VCaP (cell line): ENCODE measurements around the gene ZNF446.

ENCODE experiments used
- H3K27ac ChIP-seq: fragments of 450-650 bp; 2 replicates; pipeline ENCODE4 v1.5.1; 2017
- TF ChIP-seq, protein P1 (sequence below): fragments of 450-650 bp; conservative IDR thresholded peaks from 2 replicates; pipeline ENCODE4 v1.5.1; 2017; ENCODE audit warnings: mild to moderate bottlenecking, moderate library complexity

ZNF446 gene

DNA sequence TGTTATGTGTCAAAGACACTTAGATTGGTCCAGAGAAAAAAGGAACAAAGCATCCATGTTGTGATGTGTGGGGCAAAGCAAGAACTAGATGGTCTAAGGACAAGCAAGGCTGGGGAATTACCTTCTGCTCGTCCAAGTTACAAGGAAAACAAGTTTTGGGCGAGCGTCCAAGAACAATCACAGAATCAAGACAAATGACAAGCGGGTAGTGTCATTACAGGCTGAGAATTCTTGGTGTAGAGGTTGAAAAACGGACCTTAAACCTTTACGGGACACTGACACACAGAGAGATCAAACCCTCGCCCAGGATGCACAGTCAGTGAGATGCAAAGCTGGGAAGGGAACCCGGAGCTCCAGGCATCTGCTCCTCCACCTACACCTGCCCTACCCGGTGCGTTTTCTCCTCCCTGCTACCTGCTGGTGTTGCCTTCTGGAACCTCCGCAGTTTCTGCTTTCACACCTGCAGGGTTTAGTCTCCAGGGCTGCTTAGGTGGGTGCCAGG, 25.2 kb upstream of the ZNF446 start:
- TF ChIP-seq, protein P1, sequence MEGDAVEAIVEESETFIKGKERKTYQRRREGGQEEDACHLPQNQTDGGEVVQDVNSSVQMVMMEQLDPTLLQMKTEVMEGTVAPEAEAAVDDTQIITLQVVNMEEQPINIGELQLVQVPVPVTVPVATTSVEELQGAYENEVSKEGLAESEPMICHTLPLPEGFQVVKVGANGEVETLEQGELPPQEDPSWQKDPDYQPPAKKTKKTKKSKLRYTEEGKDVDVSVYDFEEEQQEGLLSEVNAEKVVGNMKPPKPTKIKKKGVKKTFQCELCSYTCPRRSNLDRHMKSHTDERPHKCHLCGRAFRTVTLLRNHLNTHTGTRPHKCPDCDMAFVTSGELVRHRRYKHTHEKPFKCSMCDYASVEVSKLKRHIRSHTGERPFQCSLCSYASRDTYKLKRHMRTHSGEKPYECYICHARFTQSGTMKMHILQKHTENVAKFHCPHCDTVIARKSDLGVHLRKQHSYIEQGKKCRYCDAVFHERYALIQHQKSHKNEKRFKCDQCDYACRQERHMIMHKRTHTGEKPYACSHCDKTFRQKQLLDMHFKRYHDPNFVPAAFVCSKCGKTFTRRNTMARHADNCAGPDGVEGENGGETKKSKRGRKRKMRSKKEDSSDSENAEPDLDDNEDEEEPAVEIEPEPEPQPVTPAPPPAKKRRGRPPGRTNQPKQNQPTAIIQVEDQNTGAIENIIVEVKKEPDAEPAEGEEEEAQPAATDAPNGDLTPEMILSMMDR = no peak
- peak overlapping the region; percentile 72 for H3K27ac ChIP-seq

DNA sequence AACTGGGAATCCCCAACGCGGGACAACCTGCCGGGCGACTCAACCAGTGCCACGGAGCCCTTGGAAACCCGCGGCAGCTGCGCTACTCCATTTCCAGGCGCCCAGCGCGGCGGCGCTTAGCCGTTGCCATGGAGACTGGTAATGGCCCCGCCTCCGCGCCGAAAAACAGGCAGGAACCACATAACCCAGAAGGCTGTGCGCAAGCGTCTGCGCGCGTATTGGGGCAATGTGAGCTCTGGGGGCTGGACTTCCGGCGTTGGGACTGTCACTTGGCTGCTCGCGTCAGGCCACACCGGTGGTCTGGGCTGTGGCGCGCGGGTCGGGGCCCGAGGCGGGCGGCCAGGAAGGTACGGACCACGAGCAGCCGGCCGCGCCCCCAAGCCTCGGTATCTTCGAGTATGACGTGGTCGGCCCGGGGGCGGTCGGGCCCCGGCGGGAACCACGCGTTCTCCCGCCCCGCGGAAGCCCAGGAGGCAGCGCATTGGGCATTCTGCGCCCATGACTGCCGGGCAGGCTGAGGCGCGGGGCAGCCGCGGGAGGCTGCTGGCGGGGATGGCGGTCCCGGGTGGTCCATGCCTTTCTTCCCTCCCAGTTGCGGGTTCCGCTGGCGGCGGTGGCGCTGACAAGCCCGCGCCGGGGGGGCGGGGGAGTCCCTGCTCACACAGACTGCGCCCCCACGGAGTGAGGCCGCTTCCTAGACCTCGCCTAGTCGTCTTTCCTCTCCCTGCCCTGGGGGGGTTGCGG, 24.6 kb upstream of the ZNF446 start, which contains the start of gene ZNF324B:
Gene ZNF324B, plus strand, starts transcription at position 265 of the 744 bp plus-strand sequence. CDS start 2,080 bp downstream, outside the sequence.
- H3K27ac ChIP-seq = peak within 1 kb of the TSS; percentile 72
- TF ChIP-seq, protein P1 = no peak

DNA sequence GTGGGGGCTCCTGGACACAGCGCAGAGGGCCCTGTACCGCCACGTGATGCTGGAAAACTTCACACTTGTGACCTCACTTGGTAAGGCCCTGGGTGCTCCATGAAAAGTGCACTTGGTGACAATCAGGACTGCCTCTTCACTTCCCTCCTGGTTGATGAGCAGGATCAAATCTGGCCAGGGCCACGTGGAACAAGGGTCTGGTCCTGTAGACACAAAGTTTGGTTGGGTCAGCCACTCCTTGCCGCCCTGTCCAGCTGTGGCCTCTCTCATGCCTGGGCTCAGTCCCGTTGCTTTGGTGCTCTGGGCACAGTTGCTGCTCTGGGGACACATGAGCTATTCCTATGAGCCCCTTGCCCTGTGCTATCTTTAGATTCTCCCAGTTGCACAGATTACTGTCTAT, 22.4 kb upstream of the ZNF446 start:
- TF ChIP-seq, protein P1 = no peak
- no peak overlapping the region for H3K27ac ChIP-seq

DNA sequence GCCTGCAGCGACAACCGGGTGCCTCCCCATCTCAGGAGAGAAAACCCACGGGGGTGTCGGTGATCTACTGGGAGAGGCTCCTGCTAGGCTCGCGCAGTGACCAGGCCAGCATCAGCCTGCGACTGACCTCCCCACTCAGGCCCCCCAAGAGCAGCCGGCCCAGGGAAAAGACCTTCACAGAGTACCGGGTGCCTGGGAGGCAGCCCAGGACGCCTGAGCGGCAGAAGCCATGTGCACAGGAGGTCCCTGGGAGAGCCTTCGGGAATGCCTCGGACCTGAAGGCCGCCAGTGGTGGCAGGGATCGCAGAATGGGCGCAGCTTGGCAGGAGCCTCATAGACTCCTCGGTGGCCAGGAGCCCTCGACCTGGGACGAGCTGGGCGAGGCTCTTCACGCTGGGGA, 20.8 kb upstream of the ZNF446 start:
- TF ChIP-seq, protein P1 = no peak
- no peak overlapping the region for H3K27ac ChIP-seq

DNA sequence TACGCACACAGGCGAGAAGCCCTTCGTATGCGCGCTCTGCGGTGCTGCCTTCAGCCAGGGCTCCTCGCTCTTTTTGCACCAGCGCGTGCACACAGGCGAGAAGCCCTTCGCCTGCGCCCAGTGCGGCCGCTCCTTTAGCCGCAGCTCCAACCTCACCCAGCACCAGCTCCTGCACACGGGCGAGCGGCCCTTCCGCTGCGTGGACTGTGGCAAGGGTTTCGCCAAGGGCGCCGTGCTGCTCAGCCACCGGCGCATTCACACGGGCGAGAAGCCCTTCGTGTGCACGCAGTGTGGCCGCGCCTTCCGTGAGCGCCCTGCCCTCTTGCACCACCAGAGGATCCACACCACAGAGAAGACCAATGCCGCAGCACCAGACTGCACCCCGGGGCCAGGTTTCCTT, 20.0 kb upstream of the ZNF446 start:
- TF ChIP-seq, protein P1 = no peak
- no peak overlapping the region for H3K27ac ChIP-seq

DNA sequence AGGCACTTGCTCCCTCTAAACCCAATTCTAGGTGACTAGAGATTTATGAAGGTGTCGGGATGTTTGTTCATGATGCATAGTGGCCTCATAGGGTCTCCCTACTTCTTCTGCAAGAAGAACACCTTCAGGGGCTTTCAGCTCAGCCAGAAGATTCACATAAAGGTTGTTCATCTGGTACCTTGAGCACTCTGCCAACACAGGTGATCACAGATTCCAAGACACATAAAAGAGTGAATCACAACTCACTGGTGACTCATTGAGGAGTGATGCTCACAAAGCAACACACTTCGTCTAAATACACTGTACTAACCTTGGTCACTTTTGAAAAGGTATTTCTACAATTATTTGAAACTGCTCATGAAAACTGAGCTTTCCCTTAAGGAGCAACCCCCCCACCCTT, 16.1 kb upstream of the ZNF446 start:
- TF ChIP-seq, protein P1 = no peak
- H3K27ac ChIP-seq = no peak overlapping the region

DNA sequence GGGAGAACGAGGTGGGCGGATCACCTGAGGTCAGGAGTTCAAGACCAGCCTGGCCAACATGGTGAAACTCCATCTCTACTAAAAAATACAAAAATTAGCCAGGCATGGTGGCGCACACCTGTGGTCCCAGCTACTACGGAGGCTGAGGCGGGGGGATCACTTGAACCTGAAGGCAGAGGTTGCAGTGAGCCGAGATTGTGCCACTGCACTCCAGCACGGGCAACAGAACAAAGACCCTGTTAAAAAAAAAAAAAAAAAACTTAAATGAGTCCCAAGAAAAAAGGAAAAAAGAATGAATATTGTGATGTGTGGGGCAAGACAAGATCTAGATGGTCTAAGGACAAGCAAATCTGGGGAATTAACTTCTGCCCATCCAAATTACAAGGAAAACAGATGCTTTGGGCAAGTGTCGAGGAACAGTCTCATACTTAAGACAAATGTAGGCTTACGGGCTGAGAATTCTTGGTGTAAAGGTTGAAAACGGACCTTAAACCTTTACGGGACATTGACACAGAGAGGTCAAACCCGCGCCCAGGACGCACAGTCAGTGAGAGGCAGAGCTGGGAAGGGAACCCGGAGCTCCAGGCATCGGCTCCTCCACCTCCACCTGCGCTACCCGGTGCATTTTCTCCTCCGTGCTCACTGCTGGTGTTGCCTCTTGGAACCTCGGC, 9.9 kb upstream of the ZNF446 start:
- TF ChIP-seq, protein P1 = no peak
- peak overlapping the region; percentile 78 for H3K27ac ChIP-seq
